ENCODE data around the gene RHBDL1.
"Not testable (repeated sequence)": the region's sequence is repeated elsewhere in the genome, so short reads cannot be mapped to it uniquely, and the experiment has no call there.

The RHBDL1 gene

DNA sequence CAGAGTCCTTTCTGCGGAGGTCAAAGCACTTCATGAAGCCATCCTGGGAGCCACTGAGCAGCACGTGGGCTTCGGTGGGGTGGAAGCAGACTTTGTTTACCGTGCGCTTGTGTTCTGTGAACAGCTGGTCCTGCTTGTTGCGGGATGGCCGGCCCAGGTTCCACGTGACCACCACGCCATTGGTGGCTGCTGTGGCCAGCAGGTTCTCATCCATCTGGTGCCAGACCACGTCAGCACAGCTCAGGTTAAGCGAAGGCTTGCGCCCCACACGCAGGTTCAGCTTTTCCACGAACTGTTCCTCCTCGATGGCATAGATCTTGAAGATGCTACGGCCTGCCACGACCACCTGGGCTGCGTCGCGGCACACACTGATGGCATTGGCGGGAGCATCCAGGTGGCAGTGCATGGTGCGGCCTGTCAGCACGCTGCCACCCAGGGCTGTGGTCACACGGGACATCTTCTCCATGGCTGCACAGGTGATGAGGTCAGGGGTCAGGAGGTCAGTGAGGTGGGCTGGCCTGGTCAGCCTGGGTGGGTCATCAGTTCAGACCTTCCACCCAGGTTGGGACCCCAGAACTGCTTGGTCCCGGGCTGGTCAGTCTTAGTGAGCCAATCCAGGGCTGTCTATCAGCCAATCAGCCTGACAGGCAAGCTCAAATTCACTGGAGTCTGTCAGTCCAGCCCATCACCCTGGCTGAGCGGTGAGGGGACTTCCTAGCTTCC lies 13.9 kb downstream of the RHBDL1 start:
- DNase-seq = no peak

DNA sequence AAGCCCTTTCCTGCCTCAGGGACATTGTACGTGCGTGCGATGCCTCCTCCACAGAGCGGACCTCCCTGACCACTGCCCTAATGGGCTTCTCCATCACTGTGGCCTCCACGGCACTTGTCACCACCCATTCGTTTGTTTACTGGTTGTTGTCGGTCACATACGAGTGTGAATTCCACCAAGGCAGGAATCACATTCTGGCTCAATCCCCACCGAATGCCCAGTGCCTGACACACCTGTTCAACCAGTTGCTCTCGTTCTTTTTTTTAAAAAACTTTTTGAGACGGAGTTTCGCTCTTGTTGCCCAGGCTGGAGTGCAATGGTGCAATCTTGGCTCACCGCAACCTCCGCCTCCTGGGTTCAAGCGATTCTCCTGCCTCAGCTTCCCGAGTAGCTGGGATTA lies 15.8 kb downstream of the RHBDL1 start:
- DNase-seq = not testable (repeated sequence)

DNA sequence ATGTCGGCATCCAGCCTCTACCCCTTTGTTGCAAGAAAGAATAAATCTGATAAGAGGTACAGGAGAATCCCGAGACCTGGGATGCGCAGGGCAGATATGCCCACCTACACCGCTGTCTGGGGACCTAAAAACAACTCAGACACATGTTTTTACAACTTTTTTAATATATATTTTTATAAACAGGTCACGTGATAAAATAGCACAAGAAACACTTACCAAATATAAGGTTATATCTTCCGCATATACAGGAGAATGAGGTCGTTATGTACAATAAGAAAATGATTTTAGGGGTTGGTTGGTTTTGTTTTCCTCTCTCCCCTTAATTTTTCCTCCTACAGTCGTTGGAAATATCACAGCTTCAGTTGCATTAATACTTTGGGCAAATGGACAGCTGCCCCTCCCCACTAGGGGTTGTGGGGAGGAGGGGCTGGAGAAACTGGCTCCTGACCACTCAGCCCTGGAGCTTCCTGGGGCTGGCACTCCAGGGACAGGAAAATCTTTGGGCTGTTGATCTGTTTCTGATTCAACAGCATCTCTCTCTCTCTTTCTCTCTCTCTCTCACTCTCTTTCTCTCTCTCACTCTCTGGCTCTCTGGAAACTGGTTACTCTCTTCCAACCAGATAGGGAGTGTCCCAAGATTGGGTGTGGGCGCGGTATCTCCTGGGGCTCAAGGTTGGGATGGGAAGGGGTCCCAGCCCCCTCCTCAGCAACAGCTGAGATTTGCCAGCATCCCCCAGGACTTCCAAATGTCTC lies 17.1 kb downstream of the RHBDL1 start:
- no peak for DNase-seq

DNA sequence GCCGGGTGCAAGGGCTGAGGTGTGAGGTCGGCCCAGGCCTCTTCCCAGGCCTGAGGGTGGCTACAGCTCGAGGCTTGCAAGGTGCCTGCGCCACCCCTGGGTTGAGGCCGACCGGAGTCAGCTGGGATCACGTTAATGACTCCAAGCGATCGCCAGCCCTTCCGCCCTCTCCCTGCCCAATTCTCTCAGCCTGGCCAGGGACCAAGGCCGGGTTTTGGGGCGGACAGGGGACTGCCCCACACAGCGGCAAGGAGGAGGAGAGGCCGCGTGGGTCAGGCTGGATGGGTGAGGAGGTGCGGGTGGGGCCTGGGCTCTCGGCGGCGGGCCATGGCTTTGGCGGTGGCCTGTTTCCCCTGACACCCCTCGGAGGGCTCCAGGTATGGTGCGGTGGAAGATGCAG lies 17.9 kb downstream of the RHBDL1 start:
- no peak for DNase-seq

DNA sequence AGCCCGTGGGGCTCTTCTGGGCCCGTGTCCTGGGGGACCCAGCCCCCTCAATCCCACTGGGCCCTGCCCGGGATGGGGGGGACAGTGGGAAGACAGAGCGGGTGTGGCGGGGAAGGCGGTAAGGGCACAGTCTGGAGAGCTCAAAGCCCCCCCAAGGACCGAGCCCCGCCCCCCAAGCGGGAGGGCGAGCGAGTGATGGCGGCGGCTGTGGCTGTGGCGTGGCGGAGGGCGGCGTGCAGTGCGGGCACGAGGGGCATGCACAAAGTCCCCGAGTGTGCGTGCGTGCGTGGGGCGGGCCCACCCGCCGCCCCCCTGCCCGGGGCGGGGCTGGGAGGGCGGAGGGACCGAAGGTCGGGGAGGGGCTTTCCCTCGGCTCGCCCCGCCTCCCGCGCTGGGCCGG lies 18.3 kb downstream of the RHBDL1 start:
- DNase-seq = no peak

DNA sequence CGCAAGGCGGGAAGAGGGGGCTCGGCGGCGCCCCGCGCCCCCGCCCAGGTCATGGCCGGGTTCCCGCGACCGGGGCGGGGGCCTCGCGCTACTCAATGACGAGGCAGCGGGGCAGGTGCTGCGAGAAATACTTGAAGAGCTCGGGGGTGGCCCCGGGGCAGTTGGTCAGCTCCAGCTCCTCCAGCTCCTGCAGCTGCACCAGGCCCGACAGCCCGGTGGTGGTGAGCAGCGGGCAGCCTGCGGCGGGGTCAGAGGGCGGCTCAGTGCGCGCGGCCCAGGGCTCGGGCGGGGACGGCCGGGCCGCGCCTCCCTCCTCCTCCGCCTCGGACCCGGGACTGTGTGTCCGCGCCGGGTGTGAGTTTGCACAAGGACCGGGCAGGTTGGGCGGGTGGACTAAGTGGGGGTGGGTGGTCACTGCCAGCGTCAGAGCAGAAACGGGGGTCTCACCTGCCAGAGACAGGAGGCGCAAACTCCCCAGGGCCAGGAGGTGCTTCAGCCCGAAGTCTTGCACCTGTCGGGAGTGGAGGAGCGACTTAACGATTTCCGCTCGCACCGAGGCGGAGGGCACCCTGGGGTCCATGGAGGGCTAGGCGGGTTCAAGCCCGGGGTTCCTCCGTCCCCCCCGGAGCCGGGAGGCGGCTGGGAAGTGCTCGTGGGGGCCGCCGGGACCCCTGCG lies 18.9 kb downstream of the RHBDL1 start:
- DNase-seq = no peak

DNA sequence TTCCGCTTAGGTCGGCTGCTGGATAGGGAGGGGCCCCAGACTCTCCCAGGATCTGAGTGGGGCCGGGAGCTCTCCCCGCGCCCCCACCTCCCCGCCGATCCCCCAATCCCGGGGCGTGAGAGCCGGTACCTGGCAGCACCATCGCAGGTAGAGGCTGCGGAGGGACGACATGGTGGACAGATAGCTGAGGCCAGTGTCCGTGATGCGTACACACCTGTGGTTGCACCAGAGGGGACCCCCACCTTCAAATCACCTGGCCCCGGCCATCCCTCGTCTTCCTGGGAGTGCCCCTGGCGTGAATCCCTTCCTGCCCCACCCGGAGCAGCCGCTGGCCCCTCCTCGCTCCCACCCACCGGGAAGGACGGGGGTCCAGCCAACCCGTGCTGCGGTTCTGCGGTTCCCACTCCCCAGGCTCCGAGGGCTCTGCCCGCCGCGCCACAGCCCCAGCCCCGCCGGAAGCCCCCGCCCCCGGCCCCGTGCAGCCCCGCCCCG lies 19.4 kb downstream of the RHBDL1 start:
- no peak for DNase-seq

DNA sequence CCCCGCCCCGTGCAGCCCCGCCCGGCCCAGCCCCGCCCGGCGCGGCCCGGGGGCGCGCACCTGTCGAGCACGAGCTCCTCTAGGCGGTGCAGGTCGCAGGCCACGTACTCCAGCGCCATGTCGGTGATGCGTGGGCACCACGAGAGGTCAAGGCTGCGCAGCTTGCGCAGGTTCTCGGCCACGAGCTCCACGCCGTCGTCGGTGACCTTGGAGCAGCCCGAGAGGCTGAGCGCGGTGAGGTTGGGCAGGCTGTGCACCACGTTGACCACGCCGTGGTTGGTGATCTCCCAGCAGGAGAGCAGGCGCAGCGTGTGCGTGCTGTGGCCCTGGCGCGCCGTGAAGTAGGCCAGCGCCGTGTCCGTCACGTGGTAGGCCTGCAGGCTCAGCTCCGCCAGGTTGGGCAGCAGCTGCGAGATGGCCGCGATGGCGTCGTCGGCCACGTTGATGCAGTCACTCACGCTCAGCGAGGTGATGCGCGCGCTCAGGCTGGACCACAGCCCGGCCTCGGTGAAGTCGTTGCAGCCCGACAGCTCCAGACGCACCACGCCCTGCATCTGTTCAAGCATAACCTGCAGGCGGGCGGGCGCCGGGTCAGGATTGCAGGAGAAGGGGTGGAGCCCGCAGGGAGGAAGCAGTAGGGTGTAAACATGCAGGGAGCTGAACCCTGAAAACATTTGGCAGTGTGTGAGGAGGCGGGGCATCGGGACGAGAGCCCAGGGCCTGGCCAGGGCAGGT lies 20.1 kb downstream of the RHBDL1 start:
- peak; percentile 78 for DNase-seq

DNA sequence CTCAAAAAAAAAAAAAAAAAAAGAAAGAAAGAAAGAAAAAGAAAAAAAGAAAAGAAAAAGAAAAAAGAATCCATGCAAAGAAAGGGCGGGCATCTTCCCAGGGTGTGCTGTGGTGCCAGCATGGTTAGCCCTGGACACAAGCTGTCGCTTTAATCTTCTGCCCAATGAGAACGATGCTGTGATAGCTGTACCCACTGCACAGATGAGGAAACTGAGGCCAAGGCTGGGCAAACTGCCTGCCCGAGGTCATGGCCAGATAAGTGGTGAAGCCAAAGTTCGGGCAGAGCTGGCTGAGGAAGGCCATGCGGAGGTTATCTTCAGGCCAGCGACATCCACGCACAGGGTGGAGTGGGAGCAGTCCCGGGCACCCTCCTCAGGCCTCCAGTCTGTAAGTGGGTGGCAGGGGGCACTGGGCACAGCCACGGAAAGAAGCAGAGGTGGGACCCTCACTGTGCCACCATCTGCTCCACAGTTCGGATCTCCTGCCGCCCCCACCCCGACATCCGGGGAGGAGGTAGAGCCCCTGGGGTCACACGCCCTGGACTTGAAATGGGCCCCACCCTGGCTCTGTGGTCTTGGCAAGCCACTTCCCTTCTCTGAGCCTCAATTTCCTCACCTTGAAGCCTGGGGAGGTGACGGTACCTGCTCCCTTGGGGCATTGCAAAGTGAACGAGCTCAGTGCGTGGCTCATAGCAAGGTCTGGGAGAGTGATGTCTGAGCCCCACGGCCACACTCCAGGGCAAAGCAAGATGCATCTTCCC lies 23.6 kb downstream of the RHBDL1 start:
- DNase-seq = no peak

DNA sequence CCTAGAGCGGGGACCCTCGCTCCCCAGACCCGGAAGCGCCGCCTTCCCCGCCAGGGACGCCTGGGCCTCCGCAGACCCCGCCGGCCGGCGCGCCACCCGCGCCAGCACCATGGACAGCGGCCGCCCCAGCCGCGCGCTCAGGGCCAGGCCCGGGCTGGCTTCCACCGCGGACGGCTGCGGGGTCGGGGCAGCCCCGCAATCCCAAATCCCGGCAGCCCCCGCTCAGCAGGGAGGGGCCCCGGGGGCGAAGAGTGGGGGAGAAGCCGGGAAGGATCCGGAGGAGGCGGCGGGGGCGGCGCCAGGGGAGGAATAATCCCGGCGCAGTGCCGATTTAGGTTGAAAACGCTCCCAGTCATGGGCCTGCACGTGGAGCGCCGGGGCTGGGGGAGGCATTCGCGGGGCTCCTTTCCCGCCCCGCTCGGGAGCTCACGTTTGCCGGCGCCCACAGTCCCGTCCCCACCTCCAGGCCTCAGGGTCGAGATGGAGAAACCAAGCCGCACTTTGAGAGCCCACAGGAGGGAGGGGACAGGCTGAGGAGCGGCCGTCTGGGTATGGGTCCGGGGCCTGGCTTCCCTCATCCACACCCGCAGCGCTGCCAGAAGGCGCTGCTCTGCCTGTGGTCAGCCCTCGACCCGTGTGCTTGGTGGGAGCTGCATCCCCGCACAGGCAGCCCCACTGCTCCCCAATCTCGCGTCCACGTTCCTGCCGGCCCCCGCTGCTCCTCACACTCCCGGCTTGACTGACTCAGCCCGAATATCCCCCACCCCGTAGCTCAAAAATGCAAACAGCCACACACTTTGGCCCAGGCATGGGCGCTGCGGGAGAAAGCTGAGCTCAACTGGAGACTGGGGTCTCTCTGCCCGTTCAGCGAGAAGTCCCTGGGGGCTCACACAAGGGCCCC lies 25.5 kb downstream of the RHBDL1 start:
- peak; percentile 61 for DNase-seq

DNA sequence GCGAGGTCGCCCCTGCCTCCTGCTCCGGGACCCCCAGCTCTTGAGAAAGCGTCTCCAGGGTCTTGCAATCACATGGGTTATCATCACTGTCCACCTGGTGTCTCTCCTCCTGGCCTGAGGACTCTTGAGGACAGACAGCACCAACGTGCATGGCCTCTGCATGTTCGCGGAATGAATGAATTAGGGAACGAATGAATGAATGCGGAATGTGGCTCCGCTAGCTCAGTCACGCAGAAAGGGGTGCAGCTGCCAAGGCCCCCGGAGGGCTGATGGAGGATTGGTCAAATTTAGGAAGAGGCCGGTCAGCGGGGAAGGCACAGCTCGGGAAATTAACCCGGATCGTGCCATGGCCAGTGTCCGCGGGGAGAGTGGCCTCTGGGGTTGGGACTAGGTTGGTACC lies 26.9 kb downstream of the RHBDL1 start:
- DNase-seq = no peak

DNA sequence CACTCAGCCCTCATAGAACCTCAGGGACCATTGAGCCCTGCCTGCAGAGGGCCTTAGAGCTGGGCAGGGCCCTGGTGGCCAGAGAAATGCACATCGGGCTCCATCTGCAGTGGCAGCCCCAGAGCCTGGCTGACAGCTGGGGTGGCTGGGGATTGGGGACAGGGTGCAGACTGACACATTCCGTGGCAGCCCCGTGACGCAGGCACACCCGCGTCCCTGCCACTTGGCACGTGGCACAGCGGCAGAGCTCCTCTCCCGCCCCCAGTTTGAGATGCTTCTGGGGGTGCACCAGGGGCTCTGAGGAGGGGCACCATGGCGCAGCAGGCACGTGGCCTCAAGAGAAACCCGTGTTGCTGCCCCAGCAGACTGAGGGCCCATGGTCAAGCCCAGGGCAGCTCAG lies 27.9 kb downstream of the RHBDL1 start:
- no peak for DNase-seq

DNA sequence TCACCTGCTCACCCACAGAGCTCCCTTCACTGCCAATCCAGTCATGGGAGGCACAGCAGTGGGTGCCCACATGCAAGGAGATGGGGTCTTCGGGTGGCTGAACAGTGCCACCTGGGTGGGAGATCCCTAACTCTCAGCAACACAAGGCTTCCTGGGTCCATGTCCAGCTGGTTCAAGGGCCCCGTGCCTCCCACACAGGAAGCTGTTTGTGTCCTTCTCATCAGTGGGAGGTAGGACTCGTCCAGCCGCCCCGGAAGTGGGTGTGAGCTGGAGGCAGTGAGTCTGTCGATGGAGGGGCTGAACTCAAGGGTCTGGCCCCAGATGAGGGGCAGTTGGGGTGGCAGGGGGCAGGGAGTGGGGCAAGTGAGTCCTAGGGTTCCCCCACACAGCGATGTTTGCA lies 28.6 kb downstream of the RHBDL1 start:
- no peak for DNase-seq

DNA sequence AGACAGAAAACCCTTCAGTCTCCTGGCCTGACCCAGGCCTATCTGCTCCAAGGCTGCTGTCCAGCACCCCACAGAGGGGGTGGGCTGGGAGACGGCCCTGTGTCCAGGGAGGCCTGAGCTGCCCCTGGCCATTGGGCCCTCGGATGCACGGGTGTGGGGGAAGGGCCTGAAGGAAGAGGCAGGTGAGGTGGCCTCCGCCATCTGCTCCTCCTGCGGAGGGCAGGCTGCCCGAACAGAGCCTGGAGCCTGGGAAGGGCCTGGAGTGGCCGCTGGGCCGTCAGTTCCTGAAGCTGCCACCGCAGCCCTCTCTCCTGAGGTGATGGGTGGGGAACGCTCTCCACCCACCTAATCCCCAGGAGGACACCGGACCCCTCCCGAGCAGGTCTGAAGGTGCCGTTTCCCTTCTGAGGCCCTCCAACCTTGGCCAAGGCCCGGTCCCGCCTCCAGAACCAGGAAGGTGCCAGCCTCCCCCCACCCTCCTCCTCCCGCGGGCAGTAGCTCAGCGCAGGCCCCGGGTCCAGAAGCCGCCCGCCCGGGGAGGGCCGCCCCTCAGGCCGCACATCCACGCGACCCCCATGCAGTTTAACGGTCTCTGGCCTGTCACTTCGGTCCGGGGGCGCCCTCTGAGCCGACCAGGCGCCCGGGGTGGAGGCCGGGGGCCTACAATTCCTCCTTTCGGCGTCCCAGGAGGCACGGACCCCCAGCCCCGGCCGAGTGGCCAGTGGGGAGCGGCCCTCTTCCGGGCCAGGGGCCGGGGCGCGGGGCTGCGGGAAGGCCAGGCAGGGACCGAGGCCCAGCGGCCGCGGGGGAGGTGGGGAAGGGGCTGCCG lies 29.3 kb downstream of the RHBDL1 start:
- no peak for DNase-seq

DNA sequence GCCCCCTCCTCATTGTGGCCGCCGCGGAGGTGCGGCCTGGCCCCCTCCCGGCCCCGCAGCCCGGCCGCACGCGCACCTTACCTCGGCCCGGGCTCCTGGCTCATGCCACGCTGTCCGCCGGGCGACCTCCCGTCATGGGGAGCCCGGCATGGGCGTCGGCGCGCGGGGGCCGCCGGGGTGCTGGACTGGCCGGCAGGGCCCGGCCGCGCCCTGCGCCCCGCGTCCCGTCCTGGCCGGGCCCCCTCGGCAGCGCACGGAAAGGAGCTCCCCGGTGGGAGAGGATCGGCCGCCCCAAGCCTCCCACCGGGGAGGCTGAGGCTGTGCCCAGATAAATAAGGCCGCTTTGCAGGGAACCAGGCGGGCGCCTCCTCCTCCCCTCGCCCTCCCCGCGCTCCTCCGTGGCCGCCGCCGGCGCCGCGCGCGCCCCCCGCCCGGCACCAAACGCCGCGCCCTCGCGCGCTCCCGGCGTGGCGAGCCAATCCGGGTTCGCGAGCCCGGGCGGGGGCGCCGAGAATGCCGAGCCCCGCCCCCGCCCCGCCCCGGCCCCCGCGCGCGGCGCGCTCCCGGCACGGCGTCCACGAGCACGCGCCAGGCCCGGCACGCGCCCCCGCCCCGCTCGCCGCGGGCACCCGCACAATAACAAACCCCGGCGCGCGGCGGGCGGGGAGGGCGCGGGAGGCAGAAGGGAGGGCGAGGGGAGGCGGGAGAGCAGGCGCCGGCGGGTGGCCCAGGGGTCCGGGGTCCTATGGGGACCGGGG lies 30.1 kb downstream of the RHBDL1 start, which contains the start of gene FBXL16:
Gene FBXL16, minus strand, starts transcription at position 371 of the 758 bp plus-strand sequence. CDS start 8,396 bp downstream, outside the sequence.
- no peak for DNase-seq

DNA sequence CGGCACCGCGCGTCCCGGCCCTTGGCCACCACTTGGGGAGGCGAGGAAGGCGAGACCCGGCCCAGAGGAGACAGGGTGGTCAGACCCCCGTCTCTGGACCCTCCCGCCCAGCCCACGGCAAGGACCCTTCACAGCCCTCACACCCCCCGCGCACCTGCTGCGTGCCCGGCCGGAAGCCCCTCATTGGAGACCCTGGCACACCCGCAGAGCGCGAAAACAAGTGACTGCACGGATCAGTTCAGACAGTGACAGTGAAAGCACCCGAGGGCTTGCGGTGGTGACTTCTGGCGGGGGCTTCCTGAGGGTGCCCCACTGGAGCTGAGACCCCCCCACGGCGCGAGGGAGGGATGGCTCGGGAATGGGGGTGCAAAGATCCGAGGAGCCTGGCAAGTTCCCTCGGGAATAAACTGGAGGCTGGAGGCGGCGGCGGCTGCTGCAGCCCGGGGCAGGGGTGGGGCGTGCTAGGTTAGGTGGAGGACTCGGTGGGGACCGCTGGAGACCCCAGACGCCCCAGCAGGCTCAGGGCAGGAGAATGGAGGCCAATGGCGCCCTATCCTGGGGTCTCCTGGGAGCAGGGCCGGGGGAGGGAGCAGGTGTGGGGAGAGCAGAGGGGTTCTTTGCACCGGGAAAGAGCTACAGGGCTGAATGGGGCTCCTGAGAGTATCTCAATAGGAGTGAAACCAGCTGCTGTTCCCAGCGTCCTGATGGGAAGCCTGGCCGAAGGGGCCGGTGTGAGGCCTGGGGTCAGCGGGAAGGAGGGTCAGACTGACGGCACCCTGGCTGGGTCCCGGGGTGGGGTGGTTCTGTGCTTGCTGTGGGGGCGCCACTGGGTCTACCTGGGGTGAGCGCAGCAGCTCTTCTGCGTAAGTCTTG lies 31.0 kb downstream of the RHBDL1 start:
- DNase-seq = no peak

DNA sequence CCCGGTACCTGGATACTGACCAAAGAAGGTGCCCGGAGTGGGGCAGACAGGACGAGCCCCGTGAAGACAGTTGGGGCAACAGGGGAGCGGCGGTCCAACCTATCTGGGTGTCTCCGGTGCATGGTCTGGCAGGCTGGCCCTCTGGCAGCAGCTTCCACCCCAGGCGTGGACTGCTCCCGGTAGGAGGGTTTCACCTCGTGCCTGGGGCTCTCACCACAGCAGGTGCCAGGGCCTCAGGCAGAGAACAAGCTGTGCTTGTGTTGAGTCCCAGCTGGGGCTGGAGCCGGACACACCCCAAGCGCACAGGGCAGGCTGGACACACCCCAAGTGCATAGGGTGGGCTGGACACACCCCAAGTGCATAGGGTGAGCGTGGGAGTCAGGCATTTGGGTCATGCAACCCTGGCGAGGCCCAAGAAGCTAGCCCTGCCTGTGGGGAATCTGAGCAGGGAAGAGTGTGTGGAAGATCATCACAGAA lies 31.6 kb downstream of the RHBDL1 start:
- no peak for DNase-seq

DNA sequence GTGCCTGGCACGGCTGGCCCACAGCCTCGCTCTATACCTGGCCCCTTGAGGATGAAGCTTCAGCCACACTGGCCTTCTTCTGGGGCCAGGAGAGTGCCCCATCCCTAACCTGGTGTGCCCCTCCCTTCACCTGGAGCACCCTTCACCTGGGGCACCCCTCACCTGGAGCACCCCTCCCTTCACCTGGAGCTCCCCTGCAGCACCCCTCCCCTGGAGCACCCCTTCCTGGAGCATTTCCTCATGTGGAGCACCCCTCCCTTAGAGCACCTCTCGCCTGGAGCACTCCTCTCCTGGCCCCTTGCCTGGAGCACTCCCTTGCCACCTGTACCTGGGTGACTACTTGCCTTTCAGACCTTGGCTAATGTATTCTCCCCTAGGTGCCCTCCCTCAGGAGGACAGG lies 32.5 kb downstream of the RHBDL1 start:
- no peak for DNase-seq

Measured in CD4-positive, alpha-beta T cell treated with Interleukin-12 subunit alpha and Interleukin-12 subunit beta, for 1 hour (primary cell).